Vagina (tissue), 2 donors: ENCODE measurements around the gene LMTK3.

Experiments used
- POLR2A ChIP-seq, 2 donors: fragments of 450-650 bp; IDR thresholded peaks; one replicate each; pipeline ENCODE4 v1.6.1; 2017; ENCODE audit warnings: antibody characterized with exemption in 2 of 2, mild to moderate bottlenecking in 2 of 2, moderate library complexity in 2 of 2
- POLR2AphosphoS5 ChIP-seq, 2 donors: sonication (generic); formaldehyde crosslinking; IDR thresholded peaks; one replicate each; pipeline ENCODE4 v1.9.0; 2017; ENCODE audit warnings: antibody characterized with exemption in 2 of 2, mild to moderate bottlenecking in 2 of 2, low read depth in 1 of 2; ENCODE audit not compliant: insufficient read depth in 1 of 2
- TF ChIP-seq, protein P1 (sequence below), 3 experiments: fragments of 450-650 bp in 2 of 3; fragments of 200-600 bp in 1 of 3; sonication (generic) in 1 of 3; IDR thresholded peaks; one replicate each; pipeline ENCODE4 v1.5.1; 2017 to 2019; ENCODE audit warnings: antibody characterized with exemption in 3 of 3, mild to moderate bottlenecking in 2 of 3, moderate library complexity in 2 of 3

DNA sequence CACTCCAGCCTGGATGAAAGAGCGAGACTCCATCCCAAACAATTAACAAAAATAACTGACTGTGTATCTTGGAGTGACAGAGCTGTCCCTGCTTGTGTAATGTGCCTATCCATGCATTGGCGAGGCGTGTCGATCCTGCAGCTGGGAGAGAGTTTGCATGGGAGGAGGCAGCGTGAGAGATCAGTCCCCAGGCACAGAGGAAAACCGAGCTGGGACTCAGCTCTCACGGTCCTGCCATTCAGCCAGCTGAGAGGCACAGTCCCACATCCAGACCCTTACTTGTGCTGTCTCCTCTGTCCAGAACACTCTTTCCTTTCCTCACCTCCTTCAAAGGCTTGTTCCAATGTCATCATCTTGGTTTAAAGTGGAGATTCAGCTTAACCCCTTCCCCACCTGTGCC lies 28.5 kb upstream of the LMTK3 start:
- TF ChIP-seq POLR2AphosphoS5 (IDR thresholded peaks at IDR 0.05; ENCODE audit: insufficient read depth in 1 of 2, low read depth in 1 of 2) (no peak), POLR2A (IDR thresholded peaks at IDR 0.05) (no peak)
- TF ChIP-seq, protein P1, sequence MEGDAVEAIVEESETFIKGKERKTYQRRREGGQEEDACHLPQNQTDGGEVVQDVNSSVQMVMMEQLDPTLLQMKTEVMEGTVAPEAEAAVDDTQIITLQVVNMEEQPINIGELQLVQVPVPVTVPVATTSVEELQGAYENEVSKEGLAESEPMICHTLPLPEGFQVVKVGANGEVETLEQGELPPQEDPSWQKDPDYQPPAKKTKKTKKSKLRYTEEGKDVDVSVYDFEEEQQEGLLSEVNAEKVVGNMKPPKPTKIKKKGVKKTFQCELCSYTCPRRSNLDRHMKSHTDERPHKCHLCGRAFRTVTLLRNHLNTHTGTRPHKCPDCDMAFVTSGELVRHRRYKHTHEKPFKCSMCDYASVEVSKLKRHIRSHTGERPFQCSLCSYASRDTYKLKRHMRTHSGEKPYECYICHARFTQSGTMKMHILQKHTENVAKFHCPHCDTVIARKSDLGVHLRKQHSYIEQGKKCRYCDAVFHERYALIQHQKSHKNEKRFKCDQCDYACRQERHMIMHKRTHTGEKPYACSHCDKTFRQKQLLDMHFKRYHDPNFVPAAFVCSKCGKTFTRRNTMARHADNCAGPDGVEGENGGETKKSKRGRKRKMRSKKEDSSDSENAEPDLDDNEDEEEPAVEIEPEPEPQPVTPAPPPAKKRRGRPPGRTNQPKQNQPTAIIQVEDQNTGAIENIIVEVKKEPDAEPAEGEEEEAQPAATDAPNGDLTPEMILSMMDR (IDR thresholded peaks at IDR 0.05), result no peak
